Peyer's patch (tissue), 4 donors: ENCODE results near the gene PHF24.

Experiments
- POLR2A ChIP-seq, 2 donors: fragments of 450-650 bp; IDR thresholded peaks; one replicate each; pipeline ENCODE4 v1.5.1; 2017; ENCODE audit warnings: antibody characterized with exemption in 2 of 2, mild to moderate bottlenecking in 2 of 2, moderate library complexity in 2 of 2
- TF ChIP-seq, protein P1 (sequence below), 6 experiments: fragments of 450-650 bp in 4 of 6; fragments of 200-600 bp in 2 of 6; sonication (generic) in 1 of 6; IDR thresholded peaks; one replicate each; pipeline ENCODE4 v1.5.1; 2017 to 2019; ENCODE audit warnings: antibody characterized with exemption in 6 of 6, mild to moderate bottlenecking in 3 of 6, moderate library complexity in 1 of 6

DNA sequence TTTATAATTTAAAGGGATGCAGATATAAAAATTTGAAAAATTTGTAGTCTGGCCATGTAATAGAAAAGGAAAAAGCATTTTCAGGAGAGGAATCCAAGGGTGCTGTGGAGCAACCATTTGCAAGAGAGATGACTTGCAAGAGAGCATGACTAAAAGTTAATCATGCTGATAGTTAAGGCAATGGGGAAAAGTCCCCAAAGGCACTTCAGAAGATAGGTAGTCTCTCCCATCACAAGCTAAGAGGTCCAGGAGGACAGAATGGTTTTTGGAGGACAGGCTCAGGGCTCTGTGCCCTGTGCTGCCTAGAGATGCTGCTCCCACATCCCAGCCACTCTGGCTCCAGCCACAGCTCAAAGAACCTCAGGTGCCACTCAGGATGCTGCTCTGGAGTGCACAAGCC lies 70.3 kb downstream of the PHF24 start:
- no peak for TF ChIP-seq POLR2A (IDR thresholded peaks at IDR 0.05)
- TF ChIP-seq, protein P1, sequence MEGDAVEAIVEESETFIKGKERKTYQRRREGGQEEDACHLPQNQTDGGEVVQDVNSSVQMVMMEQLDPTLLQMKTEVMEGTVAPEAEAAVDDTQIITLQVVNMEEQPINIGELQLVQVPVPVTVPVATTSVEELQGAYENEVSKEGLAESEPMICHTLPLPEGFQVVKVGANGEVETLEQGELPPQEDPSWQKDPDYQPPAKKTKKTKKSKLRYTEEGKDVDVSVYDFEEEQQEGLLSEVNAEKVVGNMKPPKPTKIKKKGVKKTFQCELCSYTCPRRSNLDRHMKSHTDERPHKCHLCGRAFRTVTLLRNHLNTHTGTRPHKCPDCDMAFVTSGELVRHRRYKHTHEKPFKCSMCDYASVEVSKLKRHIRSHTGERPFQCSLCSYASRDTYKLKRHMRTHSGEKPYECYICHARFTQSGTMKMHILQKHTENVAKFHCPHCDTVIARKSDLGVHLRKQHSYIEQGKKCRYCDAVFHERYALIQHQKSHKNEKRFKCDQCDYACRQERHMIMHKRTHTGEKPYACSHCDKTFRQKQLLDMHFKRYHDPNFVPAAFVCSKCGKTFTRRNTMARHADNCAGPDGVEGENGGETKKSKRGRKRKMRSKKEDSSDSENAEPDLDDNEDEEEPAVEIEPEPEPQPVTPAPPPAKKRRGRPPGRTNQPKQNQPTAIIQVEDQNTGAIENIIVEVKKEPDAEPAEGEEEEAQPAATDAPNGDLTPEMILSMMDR (IDR thresholded peaks at IDR 0.05): no peak
